Heart left ventricle (tissue), 13 donors: ENCODE data around the gene PARD3B.

Source experiments
- CTCF ChIP-seq, 12 donors: fragments of 200-600 bp; sonication (generic) in 4 of 12; IDR thresholded peaks; one replicate each; pipeline versions ENCODE4 v1.5.0 to v1.8.0; 2018 to 2022; ENCODE audit warnings: antibody characterized with exemption in 12 of 12, mild to moderate bottlenecking in 5 of 12
- POLR2A ChIP-seq, 2 donors: fragments of 450-650 bp; IDR thresholded peaks; one replicate each; pipeline ENCODE4 v1.6.1; 2017; ENCODE audit warnings: antibody characterized with exemption in 2 of 2, mild to moderate bottlenecking in 2 of 2, moderate library complexity in 2 of 2
- donor health status: ischemic (EF 13 %, LVEDD 7.1; RV severe dilation, severe dysfunction).
- donor health status: DM: no; HTN: yes; CAD: no.
- donor health status: DM: no; HTN: no; CAD: no.
- donor health status: ischemic (EF 25% LVEDD 6.9; RV normal size, moderate dysfunction).
- donor health status: ischemic (EF 25% LVEDD 5.7; RV mildly dilated, moderate dysfunction).
- donor health status: ischemic (EF 35%, LVEDD 5.7; RV mildly dilated, moderate dysfunction).
- donor health status: nonischemic (EF 11% LVEDD 7.7; RV severe dilation, severe dysfunction).
- donor health status: DM: yes; HTN: yes; CAD: no.
- donor health status: PGD.
- donor health status: ischemic (EF 29% LVEDD 5.4; RV normal size, mild dysfunction).
- donor health status: nonischemic (EF 23%, LVEDD 6.1; RV moderate dilation, normal function).

GRCh38 chr2:204973616-204974015 is 428.3 kb downstream of the PARD3B start:
- TF ChIP-seq CTCF (IDR thresholded peaks at IDR 0.05) = no peak
- no peak for TF ChIP-seq POLR2A (IDR thresholded peaks at IDR 0.05)
